ENCODE measurements around the gene TDRD1. TPM values are rescaled to one million over a fixed set of nuclear protein-coding genes. Genes with fewer than 3 reads are reported as not detected.

The TDRD1 gene
- total RNA-seq, 4 donors from 2014 or later: 0.12 to 0.42 TPM; not detected in 2

GRCh38 chr10:114180937-114181336, 1.8 kb downstream of the TDRD1 start:
- Histone ChIP-seq H3K27me3 (no peaks in the 10 kb centered on the region), H3K4me1 (no peaks in the 10 kb centered on the region), H3K9me3 (no peaks in the 10 kb centered on the region), H3K27ac (no peak overlapping the region), H3K36me3 (no peaks in the 10 kb centered on the region), H3K4me3 (no peak overlapping the region)
- TF ChIP-seq POLR2A (IDR thresholded peaks at IDR 0.05) (no peak), CTCF (IDR thresholded peaks at IDR 0.05) (no peak), POLR2AphosphoS5 (IDR thresholded peaks at IDR 0.05) (no peak), EP300 (IDR thresholded peaks at IDR 0.05) (no peak)
- ATAC-seq: no peak
- 82 to 89% methylated on average over 3 of the region's 3 CpGs for WGBS, 2 donors (ENCODE audit: low coverage in 1 of 2)

- ATAC-seq: no peak
- Histone ChIP-seq H3K4me1 (no peaks in the 10 kb centered on the region), H3K9me3 (no peaks in the 10 kb centered on the region), H3K36me3 (no peaks in the 10 kb centered on the region), H3K27me3 (no peaks in the 10 kb centered on the region), H3K4me3 (no peak overlapping the region), H3K27ac (no peak overlapping the region)
- WGBS, 2 donors (ENCODE audit: low coverage in 1 of 2): 28 to 30% methylated on average over 5 of the region's 5 CpGs
- TF ChIP-seq CTCF (IDR thresholded peaks at IDR 0.05) (no peak), EP300 (IDR thresholded peaks at IDR 0.05) (no peak)
Observed at GRCh38 chr10:114181971-114182370, 2.8 kb downstream of the TDRD1 start.

- no peaks in the 10 kb centered on the region for H3K36me3 ChIP-seq
- no peak overlapping the region for H3K27ac ChIP-seq
- H3K27me3 ChIP-seq: no peaks in the 10 kb centered on the region
- ATAC-seq: no peak
- WGBS, 2 donors (ENCODE audit: low coverage in 1 of 2): 80 to 90% methylated on average over 5 to 6 of the region's 9 CpGs
- no peaks in the 10 kb centered on the region for H3K4me1 ChIP-seq
- no peak overlapping the region for H3K4me3 ChIP-seq
- TF ChIP-seq POLR2A (IDR thresholded peaks at IDR 0.05): no peak
- no peak for TF ChIP-seq EP300 (IDR thresholded peaks at IDR 0.05)
- TF ChIP-seq CTCF (IDR thresholded peaks at IDR 0.05): no peak
- H3K9me3 ChIP-seq: no peaks in the 10 kb centered on the region
Observed at GRCh38 chr10:114183563-114183962, 4.4 kb downstream of the TDRD1 start.

- Histone ChIP-seq H3K27me3 (no peaks in the 10 kb centered on the region), H3K36me3 (no peaks in the 10 kb centered on the region), H3K4me3 (no peak overlapping the region), H3K9me3 (no peaks in the 10 kb centered on the region), H3K4me1 (no peaks in the 10 kb centered on the region), H3K27ac (no peak overlapping the region)
- WGBS, 2 donors (ENCODE audit: low coverage in 1 of 2): 93% methylated on average over 5 of the region's 5 CpGs; no CpG with 5 or more reads in 1 of the 2 donors
- no peak for TF ChIP-seq POLR2A (IDR thresholded peaks at IDR 0.05)
- no peak for TF ChIP-seq POLR2AphosphoS5 (IDR thresholded peaks at IDR 0.05)
- no peak for TF ChIP-seq CTCF (IDR thresholded peaks at IDR 0.05)
- TF ChIP-seq EP300 (IDR thresholded peaks at IDR 0.05): no peak
- no peak for ATAC-seq
Observed at GRCh38 chr10:114184276-114184675, 5.1 kb downstream of the TDRD1 start.

- Histone ChIP-seq H3K9me3 (no peaks in the 10 kb centered on the region), H3K27ac (no peak overlapping the region), H3K27me3 (no peaks in the 10 kb centered on the region), H3K36me3 (no peaks in the 10 kb centered on the region), H3K4me3 (no peak overlapping the region), H3K4me1 (no peaks in the 10 kb centered on the region)
- ATAC-seq: no peak
- 74% methylated on average over 3 of the region's 3 CpGs; no CpG with 5 or more reads in 1 of the 2 donors for WGBS, 2 donors (ENCODE audit: low coverage in 1 of 2)
- TF ChIP-seq POLR2A (IDR thresholded peaks at IDR 0.05) (no peak), POLR2AphosphoS5 (IDR thresholded peaks at IDR 0.05) (no peak), CTCF (IDR thresholded peaks at IDR 0.05) (no peak), EP300 (IDR thresholded peaks at IDR 0.05) (no peak)
Observed at GRCh38 chr10:114188001-114188400, 8.8 kb downstream of the TDRD1 start.
